NT2/D1 (cell line): ENCODE results near the gene ADORA1.

Source experiments
- SUZ12 ChIP-seq: IDR thresholded peaks from 2 replicates; pipeline ENCODE4 v1.6.1; 2011; ENCODE audit not compliant: insufficient read length, insufficient read depth; ENCODE audit errors: extremely low read depth
- YY1 ChIP-seq: IDR thresholded peaks from 2 replicates; pipeline ENCODE4 v1.6.1; 2011; ENCODE audit not compliant: insufficient read length, insufficient read depth

GRCh38 chr1:203145321-203146041, 18.0 kb downstream of the ADORA1 start:
- no peak for TF ChIP-seq SUZ12
- TF ChIP-seq YY1, result no peak
